Activated CD8-positive, alpha-beta memory T cell treated with anti-CD3 and anti-CD28 coated beads for 48 hours (primary cell): ENCODE results near the gene MAS1L.

ENCODE experiments used
- DNase-seq, 3 experiments: peaks; one replicate each; pipeline ENCODE4 v3.0.0-alpha.2; 2020; ENCODE audit warnings: low read depth in 2 of 3, low spot score in 2 of 3

The MAS1L gene

DNA sequence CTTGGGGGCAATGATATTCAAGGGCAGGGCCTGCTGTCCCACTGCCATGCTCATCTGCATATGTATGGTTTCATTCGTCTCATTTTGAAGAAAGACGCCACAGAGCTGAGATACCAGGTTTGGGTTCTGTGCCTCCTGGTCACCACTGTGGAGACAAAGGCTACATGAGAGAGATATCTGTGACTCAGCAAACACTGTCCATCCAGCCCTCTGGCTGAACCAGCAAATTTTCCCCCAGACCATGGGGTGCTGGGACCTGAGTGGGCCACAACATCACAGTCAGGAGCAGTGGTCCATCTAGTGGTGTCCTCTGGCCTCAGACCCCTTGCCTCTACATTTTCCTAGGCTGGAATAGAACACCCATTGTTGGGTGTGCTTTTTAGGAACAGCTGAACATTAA lies at the start of gene MAS1L:
Gene MAS1L, minus strand, starts transcription at position 297 of the 400 bp plus-strand sequence. Its CDS starts 54 bp downstream, at position 243.
- no peak for DNase-seq

GRCh38 chr6:29532320-29532951 lies 44.7 kb upstream of the MAS1L start:
- no peak for DNase-seq

DNA sequence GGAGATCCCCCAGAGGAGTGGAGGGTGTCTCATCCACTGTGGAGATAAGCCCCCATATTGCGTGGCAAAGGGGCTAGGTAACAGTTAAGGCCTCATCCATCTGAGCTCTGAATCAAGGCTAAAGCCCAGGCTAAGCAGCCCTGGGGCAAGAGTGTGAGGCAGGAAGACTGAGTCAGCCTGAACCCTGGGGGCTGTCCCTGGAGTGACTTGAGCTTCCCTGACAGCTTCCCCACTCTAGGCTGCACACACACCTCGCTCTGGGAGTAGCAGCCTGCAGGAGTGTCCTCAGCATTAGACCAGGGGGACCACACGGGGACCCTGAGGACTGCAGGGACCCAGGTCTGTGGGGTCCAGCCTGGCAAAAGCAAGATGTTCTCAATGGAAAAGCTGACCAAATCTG lies 43.9 kb upstream of the MAS1L start:
- DNase-seq, result no peak

- DNase-seq, result no peak
Measured at GRCh38 chr6:29530671-29531310, 43.0 kb upstream of the MAS1L start.

GRCh38 chr6:29529956-29530355 lies 42.2 kb upstream of the MAS1L start:
- no peak for DNase-seq

GRCh38 chr6:29528988-29529560 lies 41.3 kb upstream of the MAS1L start:
- no peak for DNase-seq

GRCh38 chr6:29528300-29528931 lies 40.7 kb upstream of the MAS1L start:
- DNase-seq, result no peak

GRCh38 chr6:29527564-29527963 lies 39.8 kb upstream of the MAS1L start:
- DNase-seq, result no peak

- no peak for DNase-seq
Measured at GRCh38 chr6:29527126-29527525, 39.4 kb upstream of the MAS1L start.

DNA sequence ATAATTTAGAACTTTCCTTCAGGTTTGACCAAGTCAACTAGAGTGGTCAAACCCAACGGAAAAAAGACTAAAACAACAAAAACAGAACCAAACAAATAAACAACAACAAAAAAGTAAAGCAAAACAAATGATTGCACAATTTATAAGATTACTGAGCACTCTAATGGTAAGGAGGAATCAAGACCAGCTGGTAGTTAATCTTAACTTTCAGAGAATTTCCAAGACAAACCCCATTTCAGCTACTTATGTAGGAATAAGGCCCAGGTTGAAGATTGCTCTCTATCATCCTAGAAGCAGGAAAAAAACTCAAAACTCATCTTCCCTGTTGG lies 37.5 kb upstream of the MAS1L start:
- no peak for DNase-seq

GRCh38 chr6:29524444-29525310 lies 36.9 kb upstream of the MAS1L start:
- DNase-seq, result no peak

DNA sequence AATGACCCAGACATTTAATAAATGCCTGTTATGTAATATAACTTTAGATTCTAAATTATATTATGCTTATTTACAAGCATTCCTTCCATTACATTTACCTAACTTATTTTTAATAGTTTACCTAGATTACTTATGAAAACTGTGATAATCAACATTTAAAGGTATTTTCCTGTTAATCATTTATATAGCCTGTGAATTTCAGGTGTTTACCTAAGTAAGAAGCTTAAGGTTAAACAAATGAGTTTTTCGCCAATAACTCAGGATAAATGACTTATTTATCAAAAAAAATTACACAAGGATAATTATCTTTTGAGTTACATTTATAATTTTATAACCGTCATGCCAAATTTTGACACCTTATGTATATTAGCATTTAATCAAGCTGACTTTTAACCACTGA lies 36.3 kb upstream of the MAS1L start:
- DNase-seq, result no peak

DNA sequence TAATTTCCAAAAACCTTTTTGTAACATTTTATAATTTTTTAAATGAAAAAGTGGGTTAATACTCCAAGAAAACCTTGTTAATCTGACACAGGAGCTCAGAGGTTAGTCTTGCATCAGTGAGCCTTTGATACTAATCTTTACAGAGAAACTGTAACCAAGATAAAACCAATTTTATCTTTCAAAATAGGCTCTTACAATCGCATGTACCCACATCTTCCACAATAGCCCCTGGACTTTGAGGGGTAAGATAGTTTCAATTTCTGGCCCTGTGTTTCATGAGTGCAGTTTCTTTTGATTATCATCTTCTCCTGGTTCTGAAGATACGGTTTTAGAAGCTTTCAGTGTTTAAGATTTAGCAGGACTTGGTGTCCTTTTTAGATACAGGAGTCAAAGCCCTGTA lies 34.5 kb upstream of the MAS1L start:
- DNase-seq, result no peak

DNA sequence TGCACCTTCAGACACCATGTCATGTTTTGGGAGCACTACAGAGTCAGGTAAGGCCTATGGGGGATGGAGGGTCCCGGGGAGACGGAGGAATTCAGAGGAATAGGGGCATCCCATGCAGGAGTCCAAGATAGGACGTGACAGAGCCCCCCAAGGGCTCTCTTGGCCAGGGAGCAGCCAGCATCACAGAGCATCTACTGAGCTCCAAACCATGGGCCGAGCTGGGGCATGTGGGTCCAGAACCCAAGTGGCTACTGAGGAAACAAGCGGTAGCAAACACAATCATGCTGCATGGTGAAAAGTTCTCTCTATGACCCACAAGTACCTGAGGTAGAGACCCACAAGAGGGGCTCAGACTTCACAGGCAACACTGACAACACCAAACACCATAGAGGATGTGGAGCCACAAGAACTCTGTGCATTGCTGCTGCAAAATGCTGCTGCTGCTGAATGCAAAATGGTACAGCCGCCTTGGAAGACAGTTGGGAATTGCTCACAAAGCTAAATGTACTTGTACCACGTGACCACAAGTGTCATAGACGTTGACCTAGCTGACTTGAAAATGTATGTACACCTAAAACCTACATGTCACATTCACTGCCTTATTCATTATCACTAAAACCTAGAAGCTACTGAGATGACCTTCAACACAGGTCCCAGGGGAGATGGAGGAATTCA lies 33.4 kb upstream of the MAS1L start:
- no peak for DNase-seq

DNA sequence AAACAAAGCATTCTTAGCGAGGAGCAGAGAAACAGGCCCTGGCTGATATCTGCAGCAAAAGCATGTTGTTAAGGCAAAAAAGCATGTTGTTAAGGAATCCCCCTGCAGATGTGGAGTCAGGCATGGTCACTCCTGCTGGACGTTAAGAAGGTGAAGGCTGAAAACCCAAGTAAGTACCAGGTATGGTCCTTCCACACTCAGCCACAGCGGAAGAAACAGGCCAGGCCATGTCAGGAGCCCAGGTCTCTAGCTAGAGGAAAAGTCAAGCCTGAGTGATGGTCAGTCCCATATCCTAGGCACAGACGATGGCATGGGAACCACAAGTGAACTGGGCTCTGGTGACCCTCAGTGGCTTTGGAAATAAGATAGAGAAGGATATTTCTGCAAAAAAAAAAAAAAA lies 32.5 kb upstream of the MAS1L start:
- DNase-seq, result no peak

GRCh38 chr6:29519291-29520010 lies 31.7 kb upstream of the MAS1L start:
- DNase-seq, result no peak

- no peak for DNase-seq
Measured at GRCh38 chr6:29517728-29518440, 30.1 kb upstream of the MAS1L start.

GRCh38 chr6:29517245-29517644 lies 29.5 kb upstream of the MAS1L start:
- DNase-seq, result no peak

DNA sequence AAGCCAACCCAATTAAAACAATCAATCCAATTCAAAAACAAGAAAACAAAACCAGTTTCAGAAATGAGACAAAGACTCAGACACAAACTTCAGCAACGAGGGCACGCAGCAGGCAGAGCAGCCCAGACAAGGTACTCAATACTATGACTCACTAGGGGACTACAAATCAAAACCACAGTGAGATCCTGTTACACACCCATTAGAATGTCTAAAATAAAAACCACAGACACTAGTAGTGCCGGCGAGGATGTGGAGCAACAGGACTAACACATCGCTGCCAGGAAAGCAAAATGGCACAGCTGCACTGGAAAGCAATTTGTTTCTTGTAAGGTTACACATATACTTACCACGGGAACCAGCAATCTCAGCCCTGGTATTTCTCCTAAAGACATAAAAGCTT lies 28.4 kb upstream of the MAS1L start:
- DNase-seq, result no peak
